ENCODE results near the gene SPIN1. TPM values are rescaled to one million over a fixed set of nuclear protein-coding genes. Genes with fewer than 3 reads are reported as not detected.
A peak's percentile ranks its signal among the peaks of the same experiment; 100 is the strongest.

Gene SPIN1
- total and polyA plus RNA-seq, 2 experiments from 2014 or later, result 49.0 to 158 TPM

- Histone ChIP-seq H3F3A (replicated peaks; ENCODE audit: low read depth) (no peaks in the 10 kb centered on the region), H2AFZ (no peak overlapping the region), H3K4me2 (no peak overlapping the region), H3K27me3 (ENCODE audit: insufficient read depth) (no peaks in the 10 kb centered on the region), H3K27ac (ENCODE audit: low read depth) (0 out of 2 replicates have a peak overlapping the region, but pooled peaks have one; percentile 72), H3K9me2 (ENCODE audit: insufficient read depth) (no peaks in the 10 kb centered on the region), H3K36me3 (ENCODE audit: insufficient read depth) (no peaks in the 10 kb centered on the region), H3K4me3 (no peak overlapping the region), H3K79me2 (replicated peaks; ENCODE audit: insufficient read depth) (peaks cover 98% of the 10 kb centered on the region), H4K20me1 (replicated peaks; ENCODE audit: insufficient read depth) (peaks cover 14% of the 10 kb centered on the region), H3K4me1 (ENCODE audit: insufficient read depth) (peaks cover 13% of the 10 kb centered on the region)
- Mint-ChIP-seq H3K27ac (peak overlapping the region; percentile 12; the same call in 1 of the 2 replicates), H3K4me3 (no peak overlapping the region), H3K9me3 (no peaks in the 10 kb centered on the region), H3K4me1 (peaks cover 21% of the 10 kb centered on the region), H3K36me3 (ENCODE audit: low read depth) (peaks cover 11% of the 10 kb centered on the region), H3K27me3 (ENCODE audit: insufficient read depth, low read depth, poor library complexity) (no peaks in the 10 kb centered on the region)
- TF ChIP-seq STAT1 (IDR thresholded peaks at IDR 0.05; ENCODE audit: unreplicated experiment) (no peak), NANOG (IDR thresholded peaks at IDR 0.05; ENCODE audit: borderline replicate concordance) (no peak), ZNF331 (CRISPR knock-in tag; IDR thresholded peaks at IDR 0.05; ENCODE audit: low read depth) (no peak), POLR2AphosphoS5 (IDR thresholded peaks at IDR 0.05; ENCODE audit: low read depth) (no peak), EZH2 (IDR thresholded peaks at IDR 0.05; ENCODE audit: low read depth, unreplicated experiment) (no peak), ZNF114 (CRISPR knock-in tag; IDR thresholded peaks at IDR 0.05) (no peak), JUNB (IDR thresholded peaks at IDR 0.05; ENCODE audit: unreplicated experiment) (no peak), EZH2phosphoT487 (IDR thresholded peaks at IDR 0.05; ENCODE audit: unreplicated experiment) (no peak), CTCF (conservative IDR thresholded peaks at IDR 0.05; ENCODE audit: low read depth in 2 of 2) (no peak), CREB1 (CRISPR knock-in tag; IDR thresholded peaks at IDR 0.05; ENCODE audit: low read depth) (no peak)
- TF ChIP-seq, protein P1, sequence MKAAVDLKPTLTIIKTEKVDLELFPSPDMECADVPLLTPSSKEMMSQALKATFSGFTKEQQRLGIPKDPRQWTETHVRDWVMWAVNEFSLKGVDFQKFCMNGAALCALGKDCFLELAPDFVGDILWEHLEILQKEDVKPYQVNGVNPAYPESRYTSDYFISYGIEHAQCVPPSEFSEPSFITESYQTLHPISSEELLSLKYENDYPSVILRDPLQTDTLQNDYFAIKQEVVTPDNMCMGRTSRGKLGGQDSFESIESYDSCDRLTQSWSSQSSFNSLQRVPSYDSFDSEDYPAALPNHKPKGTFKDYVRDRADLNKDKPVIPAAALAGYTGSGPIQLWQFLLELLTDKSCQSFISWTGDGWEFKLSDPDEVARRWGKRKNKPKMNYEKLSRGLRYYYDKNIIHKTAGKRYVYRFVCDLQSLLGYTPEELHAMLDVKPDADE (IDR thresholded peaks at IDR 0.05), result no peak
- TF ChIP-seq, protein P2, sequence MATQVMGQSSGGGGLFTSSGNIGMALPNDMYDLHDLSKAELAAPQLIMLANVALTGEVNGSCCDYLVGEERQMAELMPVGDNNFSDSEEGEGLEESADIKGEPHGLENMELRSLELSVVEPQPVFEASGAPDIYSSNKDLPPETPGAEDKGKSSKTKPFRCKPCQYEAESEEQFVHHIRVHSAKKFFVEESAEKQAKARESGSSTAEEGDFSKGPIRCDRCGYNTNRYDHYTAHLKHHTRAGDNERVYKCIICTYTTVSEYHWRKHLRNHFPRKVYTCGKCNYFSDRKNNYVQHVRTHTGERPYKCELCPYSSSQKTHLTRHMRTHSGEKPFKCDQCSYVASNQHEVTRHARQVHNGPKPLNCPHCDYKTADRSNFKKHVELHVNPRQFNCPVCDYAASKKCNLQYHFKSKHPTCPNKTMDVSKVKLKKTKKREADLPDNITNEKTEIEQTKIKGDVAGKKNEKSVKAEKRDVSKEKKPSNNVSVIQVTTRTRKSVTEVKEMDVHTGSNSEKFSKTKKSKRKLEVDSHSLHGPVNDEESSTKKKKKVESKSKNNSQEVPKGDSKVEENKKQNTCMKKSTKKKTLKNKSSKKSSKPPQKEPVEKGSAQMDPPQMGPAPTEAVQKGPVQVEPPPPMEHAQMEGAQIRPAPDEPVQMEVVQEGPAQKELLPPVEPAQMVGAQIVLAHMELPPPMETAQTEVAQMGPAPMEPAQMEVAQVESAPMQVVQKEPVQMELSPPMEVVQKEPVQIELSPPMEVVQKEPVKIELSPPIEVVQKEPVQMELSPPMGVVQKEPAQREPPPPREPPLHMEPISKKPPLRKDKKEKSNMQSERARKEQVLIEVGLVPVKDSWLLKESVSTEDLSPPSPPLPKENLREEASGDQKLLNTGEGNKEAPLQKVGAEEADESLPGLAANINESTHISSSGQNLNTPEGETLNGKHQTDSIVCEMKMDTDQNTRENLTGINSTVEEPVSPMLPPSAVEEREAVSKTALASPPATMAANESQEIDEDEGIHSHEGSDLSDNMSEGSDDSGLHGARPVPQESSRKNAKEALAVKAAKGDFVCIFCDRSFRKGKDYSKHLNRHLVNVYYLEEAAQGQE (IDR thresholded peaks at IDR 0.05; ENCODE audit: unreplicated experiment), result no peak
- TF ChIP-seq, protein P3, sequence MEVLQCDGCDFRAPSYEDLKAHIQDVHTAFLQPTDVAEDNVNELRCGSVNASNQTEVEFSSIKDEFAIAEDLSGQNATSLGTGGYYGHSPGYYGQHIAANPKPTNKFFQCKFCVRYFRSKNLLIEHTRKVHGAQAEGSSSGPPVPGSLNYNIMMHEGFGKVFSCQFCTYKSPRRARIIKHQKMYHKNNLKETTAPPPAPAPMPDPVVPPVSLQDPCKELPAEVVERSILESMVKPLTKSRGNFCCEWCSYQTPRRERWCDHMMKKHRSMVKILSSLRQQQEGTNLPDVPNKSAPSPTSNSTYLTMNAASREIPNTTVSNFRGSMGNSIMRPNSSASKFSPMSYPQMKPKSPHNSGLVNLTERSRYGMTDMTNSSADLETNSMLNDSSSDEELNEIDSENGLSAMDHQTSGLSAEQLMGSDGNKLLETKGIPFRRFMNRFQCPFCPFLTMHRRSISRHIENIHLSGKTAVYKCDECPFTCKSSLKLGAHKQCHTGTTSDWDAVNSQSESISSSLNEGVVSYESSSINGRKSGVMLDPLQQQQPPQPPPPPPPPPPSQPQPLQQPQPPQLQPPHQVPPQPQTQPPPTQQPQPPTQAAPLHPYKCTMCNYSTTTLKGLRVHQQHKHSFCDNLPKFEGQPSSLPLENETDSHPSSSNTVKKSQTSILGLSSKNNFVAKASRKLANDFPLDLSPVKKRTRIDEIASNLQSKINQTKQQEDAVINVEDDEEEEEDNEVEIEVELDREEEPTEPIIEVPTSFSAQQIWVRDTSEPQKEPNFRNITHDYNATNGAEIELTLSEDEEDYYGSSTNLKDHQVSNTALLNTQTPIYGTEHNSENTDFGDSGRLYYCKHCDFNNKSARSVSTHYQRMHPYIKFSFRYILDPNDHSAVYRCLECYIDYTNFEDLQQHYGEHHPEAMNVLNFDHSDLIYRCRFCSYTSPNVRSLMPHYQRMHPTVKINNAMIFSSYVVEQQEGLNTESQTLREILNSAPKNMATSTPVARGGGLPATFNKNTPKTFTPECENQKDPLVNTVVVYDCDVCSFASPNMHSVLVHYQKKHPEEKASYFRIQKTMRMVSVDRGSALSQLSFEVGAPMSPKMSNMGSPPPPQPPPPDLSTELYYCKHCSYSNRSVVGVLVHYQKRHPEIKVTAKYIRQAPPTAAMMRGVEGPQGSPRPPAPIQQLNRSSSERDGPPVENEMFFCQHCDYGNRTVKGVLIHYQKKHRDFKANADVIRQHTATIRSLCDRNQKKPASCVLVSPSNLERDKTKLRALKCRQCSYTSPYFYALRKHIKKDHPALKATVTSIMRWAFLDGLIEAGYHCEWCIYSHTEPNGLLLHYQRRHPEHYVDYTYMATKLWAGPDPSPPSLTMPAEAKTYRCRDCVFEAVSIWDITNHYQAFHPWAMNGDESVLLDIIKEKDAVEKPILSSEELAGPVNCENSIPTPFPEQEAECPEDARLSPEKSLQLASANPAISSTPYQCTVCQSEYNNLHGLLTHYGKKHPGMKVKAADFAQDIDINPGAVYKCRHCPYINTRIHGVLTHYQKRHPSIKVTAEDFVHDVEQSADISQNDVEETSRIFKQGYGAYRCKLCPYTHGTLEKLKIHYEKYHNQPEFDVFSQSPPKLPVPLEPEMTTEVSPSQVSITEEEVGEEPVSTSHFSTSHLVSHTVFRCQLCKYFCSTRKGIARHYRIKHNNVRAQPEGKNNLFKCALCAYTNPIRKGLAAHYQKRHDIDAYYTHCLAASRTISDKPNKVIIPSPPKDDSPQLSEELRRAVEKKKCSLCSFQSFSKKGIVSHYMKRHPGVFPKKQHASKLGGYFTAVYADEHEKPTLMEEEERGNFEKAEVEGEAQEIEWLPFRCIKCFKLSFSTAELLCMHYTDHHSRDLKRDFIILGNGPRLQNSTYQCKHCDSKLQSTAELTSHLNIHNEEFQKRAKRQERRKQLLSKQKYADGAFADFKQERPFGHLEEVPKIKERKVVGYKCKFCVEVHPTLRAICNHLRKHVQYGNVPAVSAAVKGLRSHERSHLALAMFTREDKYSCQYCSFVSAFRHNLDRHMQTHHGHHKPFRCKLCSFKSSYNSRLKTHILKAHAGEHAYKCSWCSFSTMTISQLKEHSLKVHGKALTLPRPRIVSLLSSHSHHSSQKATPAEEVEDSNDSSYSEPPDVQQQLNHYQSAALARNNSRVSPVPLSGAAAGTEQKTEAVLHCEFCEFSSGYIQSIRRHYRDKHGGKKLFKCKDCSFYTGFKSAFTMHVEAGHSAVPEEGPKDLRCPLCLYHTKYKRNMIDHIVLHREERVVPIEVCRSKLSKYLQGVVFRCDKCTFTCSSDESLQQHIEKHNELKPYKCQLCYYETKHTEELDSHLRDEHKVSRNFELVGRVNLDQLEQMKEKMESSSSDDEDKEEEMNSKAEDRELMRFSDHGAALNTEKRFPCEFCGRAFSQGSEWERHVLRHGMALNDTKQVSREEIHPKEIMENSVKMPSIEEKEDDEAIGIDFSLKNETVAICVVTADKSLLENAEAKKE (CRISPR knock-in tag; IDR thresholded peaks at IDR 0.05), result no peak
- DNase-seq (ENCODE audit: low spot score) (peak; percentile 30), ATAC-seq (peak; percentile 56)
These were observed 72.5 kb downstream of the SPIN1 start for GRCh38 chr9:88460587-88461332.
